Measurements from ENCODE around the gene ABHD14A. TPM values are rescaled to one million over a fixed set of nuclear protein-coding genes. Genes with fewer than 3 reads are reported as not detected.
A peak's percentile ranks its signal among the peaks of the same experiment; 100 is the strongest.

The ABHD14A gene
- total RNA-seq, 1 experiment from 2014 or later: 3.8 TPM

- TF ChIP-seq, protein P1, sequence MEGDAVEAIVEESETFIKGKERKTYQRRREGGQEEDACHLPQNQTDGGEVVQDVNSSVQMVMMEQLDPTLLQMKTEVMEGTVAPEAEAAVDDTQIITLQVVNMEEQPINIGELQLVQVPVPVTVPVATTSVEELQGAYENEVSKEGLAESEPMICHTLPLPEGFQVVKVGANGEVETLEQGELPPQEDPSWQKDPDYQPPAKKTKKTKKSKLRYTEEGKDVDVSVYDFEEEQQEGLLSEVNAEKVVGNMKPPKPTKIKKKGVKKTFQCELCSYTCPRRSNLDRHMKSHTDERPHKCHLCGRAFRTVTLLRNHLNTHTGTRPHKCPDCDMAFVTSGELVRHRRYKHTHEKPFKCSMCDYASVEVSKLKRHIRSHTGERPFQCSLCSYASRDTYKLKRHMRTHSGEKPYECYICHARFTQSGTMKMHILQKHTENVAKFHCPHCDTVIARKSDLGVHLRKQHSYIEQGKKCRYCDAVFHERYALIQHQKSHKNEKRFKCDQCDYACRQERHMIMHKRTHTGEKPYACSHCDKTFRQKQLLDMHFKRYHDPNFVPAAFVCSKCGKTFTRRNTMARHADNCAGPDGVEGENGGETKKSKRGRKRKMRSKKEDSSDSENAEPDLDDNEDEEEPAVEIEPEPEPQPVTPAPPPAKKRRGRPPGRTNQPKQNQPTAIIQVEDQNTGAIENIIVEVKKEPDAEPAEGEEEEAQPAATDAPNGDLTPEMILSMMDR (IDR thresholded peaks at IDR 0.05): no peak
- TF ChIP-seq ZMAT4 (CRISPR knock-in tag; IDR thresholded peaks at IDR 0.05) (no peak), HMGA2 (CRISPR knock-in tag; IDR thresholded peaks at IDR 0.05) (no peak), ZNF263 (CRISPR knock-in tag; IDR thresholded peaks at IDR 0.05; ENCODE audit: low read depth) (no peak), JAZF1 (CRISPR knock-in tag; IDR thresholded peaks at IDR 0.05) (no peak), JUN (CRISPR knock-in tag; IDR thresholded peaks at IDR 0.05) (peak; percentile 79; the same call in 1 of the 2 replicates), IRF1 (CRISPR knock-in tag; IDR thresholded peaks at IDR 0.05) (peak; percentile 65; the same call in 1 of the 2 replicates), TP53 (CRISPR knock-in tag; IDR thresholded peaks at IDR 0.05) (peak; percentile 61; the same call in 1 of the 2 replicates), ZBTB43 (CRISPR knock-in tag; IDR thresholded peaks at IDR 0.05) (0 out of 2 replicates have a peak, but pooled peaks have one; percentile 53), ZNF138 (CRISPR knock-in tag; conservative IDR thresholded peaks at IDR 0.05) (no peak), ESRRA (CRISPR knock-in tag; IDR thresholded peaks at IDR 0.05; ENCODE audit: borderline replicate concordance) (no peak), NFATC4 (CRISPR knock-in tag; IDR thresholded peaks at IDR 0.05) (peak; percentile 35; the same call in 1 of the 2 replicates), SOX15 (CRISPR knock-in tag; IDR thresholded peaks at IDR 0.05) (no peak), ZBTB21 (CRISPR knock-in tag; IDR thresholded peaks at IDR 0.05; ENCODE audit: borderline replicate concordance) (0 out of 2 replicates have a peak, but pooled peaks have one; percentile 48), ZNF423 (CRISPR knock-in tag; IDR thresholded peaks at IDR 0.05) (no peak), ELF4 (CRISPR knock-in tag; IDR thresholded peaks at IDR 0.05; ENCODE audit: low read depth) (no peak), NR3C1 (CRISPR knock-in tag; conservative IDR thresholded peaks at IDR 0.05; ENCODE audit: low read depth) (no peak), RELA (CRISPR knock-in tag; IDR thresholded peaks at IDR 0.05; ENCODE audit: borderline replicate concordance) (no peak), MAX (CRISPR knock-in tag; IDR thresholded peaks at IDR 0.05) (peak; percentile 95), EMX1 (CRISPR knock-in tag; IDR thresholded peaks at IDR 0.05) (peak; percentile 56; the same call in 1 of the 2 replicates), ERG (CRISPR knock-in tag; IDR thresholded peaks at IDR 0.05) (no peak), ZNF317 (CRISPR knock-in tag; IDR thresholded peaks at IDR 0.05; ENCODE audit: borderline replicate concordance, low read depth) (no peak), ZNF671 (CRISPR knock-in tag; IDR thresholded peaks at IDR 0.05) (no peak), FOXP1 (CRISPR knock-in tag; IDR thresholded peaks at IDR 0.05; ENCODE audit: borderline replicate concordance) (peak; percentile 93)
- TF ChIP-seq, protein P2, sequence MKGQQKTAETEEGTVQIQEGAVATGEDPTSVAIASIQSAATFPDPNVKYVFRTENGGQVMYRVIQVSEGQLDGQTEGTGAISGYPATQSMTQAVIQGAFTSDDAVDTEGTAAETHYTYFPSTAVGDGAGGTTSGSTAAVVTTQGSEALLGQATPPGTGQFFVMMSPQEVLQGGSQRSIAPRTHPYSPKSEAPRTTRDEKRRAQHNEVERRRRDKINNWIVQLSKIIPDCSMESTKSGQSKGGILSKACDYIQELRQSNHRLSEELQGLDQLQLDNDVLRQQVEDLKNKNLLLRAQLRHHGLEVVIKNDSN (CRISPR knock-in tag; IDR thresholded peaks at IDR 0.05): peak; percentile 62; the same call in 1 of the 2 replicates
- TF ChIP-seq, protein P3, sequence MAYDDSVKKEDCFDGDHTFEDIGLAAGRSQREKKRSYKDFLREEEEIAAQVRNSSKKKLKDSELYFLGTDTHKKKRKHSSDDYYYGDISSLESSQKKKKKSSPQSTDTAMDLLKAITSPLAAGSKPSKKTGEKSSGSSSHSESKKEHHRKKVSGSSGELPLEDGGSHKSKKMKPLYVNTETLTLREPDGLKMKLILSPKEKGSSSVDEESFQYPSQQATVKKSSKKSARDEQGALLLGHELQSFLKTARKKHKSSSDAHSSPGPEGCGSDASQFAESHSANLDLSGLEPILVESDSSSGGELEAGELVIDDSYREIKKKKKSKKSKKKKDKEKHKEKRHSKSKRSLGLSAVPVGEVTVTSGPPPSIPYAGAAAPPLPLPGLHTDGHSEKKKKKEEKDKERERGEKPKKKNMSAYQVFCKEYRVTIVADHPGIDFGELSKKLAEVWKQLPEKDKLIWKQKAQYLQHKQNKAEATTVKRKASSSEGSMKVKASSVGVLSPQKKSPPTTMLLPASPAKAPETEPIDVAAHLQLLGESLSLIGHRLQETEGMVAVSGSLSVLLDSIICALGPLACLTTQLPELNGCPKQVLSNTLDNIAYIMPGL (CRISPR knock-in tag; IDR thresholded peaks at IDR 0.05): no peak; the same call in 1 of the 2 replicates
- TF ChIP-seq, protein P4, sequence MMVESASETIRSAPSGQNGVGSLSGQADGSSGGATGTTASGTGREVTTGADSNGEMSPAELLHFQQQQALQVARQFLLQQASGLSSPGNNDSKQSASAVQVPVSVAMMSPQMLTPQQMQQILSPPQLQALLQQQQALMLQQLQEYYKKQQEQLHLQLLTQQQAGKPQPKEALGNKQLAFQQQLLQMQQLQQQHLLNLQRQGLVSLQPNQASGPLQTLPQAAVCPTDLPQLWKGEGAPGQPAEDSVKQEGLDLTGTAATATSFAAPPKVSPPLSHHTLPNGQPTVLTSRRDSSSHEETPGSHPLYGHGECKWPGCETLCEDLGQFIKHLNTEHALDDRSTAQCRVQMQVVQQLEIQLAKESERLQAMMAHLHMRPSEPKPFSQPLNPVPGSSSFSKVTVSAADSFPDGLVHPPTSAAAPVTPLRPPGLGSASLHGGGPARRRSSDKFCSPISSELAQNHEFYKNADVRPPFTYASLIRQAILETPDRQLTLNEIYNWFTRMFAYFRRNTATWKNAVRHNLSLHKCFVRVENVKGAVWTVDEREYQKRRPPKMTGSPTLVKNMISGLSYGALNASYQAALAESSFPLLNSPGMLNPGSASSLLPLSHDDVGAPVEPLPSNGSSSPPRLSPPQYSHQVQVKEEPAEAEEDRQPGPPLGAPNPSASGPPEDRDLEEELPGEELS (CRISPR knock-in tag; IDR thresholded peaks at IDR 0.05): peak; percentile 81; the same call in 1 of the 2 replicates
- TF ChIP-seq, protein P5, sequence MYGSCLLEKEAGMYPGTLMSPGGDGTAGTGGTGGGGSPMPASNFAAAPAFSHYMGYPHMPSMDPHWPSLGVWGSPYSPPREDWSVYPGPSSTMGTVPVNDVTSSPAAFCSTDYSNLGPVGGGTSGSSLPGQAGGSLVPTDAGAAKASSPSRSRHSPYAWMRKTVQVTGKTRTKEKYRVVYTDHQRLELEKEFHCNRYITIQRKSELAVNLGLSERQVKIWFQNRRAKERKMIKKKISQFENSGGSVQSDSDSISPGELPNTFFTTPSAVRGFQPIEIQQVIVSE (CRISPR knock-in tag; IDR thresholded peaks at IDR 0.05; ENCODE audit: borderline replicate concordance): no peak
Observed at GRCh38 chr3:51995346-51996163, 20.7 kb downstream of the ABHD14A start, which contains the start of gene RPL29 (continued).
